ENCODE data around the gene KRT1.

- TF ChIP-seq, protein P1, sequence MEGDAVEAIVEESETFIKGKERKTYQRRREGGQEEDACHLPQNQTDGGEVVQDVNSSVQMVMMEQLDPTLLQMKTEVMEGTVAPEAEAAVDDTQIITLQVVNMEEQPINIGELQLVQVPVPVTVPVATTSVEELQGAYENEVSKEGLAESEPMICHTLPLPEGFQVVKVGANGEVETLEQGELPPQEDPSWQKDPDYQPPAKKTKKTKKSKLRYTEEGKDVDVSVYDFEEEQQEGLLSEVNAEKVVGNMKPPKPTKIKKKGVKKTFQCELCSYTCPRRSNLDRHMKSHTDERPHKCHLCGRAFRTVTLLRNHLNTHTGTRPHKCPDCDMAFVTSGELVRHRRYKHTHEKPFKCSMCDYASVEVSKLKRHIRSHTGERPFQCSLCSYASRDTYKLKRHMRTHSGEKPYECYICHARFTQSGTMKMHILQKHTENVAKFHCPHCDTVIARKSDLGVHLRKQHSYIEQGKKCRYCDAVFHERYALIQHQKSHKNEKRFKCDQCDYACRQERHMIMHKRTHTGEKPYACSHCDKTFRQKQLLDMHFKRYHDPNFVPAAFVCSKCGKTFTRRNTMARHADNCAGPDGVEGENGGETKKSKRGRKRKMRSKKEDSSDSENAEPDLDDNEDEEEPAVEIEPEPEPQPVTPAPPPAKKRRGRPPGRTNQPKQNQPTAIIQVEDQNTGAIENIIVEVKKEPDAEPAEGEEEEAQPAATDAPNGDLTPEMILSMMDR (IDR thresholded peaks at IDR 0.05) = no peak
- TF ChIP-seq EZH2 (IDR thresholded peaks at IDR 0.05; ENCODE audit: borderline replicate concordance, insufficient read depth, low read depth, low read length, poor library complexity, severe bottlenecking) = no peak
Measured at GRCh38 chr12:52721838-52722470, 41.7 kb upstream of the KRT1 start.
